ENCODE results near the gene ZSCAN20.

DNA sequence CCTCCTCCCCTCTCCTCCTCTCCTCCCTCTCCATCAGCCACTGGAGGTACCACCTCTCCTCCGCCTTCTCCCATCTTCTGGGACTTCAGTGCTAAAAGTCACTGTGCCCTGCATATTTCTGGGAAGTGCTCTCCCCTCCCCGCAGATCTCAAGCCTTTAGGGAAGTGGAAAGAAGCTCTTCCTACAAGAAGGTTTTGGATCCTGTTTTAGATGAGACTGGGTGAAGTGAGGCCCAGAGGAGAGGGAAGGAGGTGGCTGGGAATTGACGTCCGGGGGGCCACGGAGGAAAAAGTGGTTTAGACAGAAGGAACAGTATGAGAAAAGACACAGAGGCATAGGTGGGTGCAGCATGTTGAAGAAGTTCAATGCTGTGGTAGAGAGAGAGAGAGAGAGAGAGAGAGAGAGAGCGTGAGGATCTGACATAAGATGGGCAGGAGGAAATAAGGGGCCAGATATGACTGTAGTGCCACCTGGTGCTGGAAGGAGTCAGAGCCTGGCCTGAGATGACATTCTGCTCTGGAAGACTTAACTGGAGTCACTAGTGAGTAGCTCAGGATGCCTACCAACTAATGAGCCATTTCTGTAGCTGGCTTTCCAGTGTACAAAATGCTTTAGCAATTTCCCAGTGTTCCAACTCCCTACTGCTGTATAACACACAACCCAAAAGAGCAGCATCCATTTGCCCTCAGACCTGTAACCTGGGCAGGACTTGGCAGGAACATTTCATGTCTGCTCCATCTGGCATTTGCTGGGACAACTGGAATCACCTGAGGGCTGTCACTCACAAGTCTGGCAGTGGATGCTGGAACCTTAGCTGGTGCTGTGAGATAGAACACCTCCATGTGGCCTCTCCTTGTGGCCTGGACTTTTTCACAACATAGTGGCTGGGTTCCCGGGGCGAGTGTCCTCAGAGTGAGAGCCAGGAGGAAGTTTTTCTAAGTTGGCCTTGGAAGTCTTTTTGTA, 16.6 kb upstream of the ZSCAN20 start:
- TF ChIP-seq, protein P1, sequence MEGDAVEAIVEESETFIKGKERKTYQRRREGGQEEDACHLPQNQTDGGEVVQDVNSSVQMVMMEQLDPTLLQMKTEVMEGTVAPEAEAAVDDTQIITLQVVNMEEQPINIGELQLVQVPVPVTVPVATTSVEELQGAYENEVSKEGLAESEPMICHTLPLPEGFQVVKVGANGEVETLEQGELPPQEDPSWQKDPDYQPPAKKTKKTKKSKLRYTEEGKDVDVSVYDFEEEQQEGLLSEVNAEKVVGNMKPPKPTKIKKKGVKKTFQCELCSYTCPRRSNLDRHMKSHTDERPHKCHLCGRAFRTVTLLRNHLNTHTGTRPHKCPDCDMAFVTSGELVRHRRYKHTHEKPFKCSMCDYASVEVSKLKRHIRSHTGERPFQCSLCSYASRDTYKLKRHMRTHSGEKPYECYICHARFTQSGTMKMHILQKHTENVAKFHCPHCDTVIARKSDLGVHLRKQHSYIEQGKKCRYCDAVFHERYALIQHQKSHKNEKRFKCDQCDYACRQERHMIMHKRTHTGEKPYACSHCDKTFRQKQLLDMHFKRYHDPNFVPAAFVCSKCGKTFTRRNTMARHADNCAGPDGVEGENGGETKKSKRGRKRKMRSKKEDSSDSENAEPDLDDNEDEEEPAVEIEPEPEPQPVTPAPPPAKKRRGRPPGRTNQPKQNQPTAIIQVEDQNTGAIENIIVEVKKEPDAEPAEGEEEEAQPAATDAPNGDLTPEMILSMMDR (conservative IDR thresholded peaks at IDR 0.05): peak; percentile 88
- TF ChIP-seq ZFX (IDR thresholded peaks at IDR 0.05): no peak
